IPS-15b (cell line): ENCODE measurements around the gene NPAS4.

Experiments
- H3K27me3 ChIP-seq: one replicate; pipeline ENCODE4 v1.6.1; 2013; ENCODE audit warnings: low read length; ENCODE audit not compliant: control insufficient read depth, insufficient read depth
- H3K36me3 ChIP-seq: one replicate; pipeline ENCODE4 v1.6.1; 2013; ENCODE audit warnings: low read length; ENCODE audit not compliant: control insufficient read depth, insufficient read depth
- H3K4me1 ChIP-seq: one replicate; pipeline ENCODE4 v1.6.1; 2013; ENCODE audit warnings: mild to moderate bottlenecking, low read length; ENCODE audit not compliant: control insufficient read depth, insufficient read depth
- H3K4me3 ChIP-seq: one replicate; pipeline ENCODE4 v1.5.1; 2013; ENCODE audit warnings: low read depth, low read length
- H3K9ac ChIP-seq: one replicate; pipeline ENCODE4 v1.6.1; 2013; ENCODE audit warnings: low read depth, mild to moderate bottlenecking, low read length
- H3K9me3 ChIP-seq: one replicate; pipeline ENCODE4 v1.6.1; 2013; ENCODE audit warnings: mild to moderate bottlenecking, low read length; ENCODE audit not compliant: control insufficient read depth, insufficient read depth

The NPAS4 gene

GRCh38 chr11:66472054-66472453, 51.2 kb downstream of the NPAS4 start:
- Histone ChIP-seq H3K9ac (no peak overlapping the region), H3K27me3 (no peaks in the 10 kb centered on the region), H3K36me3 (peaks cover 9% of the 10 kb centered on the region), H3K4me1 (peaks cover 2% of the 10 kb centered on the region), H3K4me3 (no peak overlapping the region), H3K9me3 (no peaks in the 10 kb centered on the region)

- Histone ChIP-seq H3K4me3 (no peak overlapping the region), H3K9me3 (no peaks in the 10 kb centered on the region), H3K36me3 (peaks cover 9% of the 10 kb centered on the region), H3K4me1 (no peaks in the 10 kb centered on the region), H3K27me3 (no peaks in the 10 kb centered on the region), H3K9ac (no peak overlapping the region)
Measured at GRCh38 chr11:66473167-66473566, 52.3 kb downstream of the NPAS4 start.

GRCh38 chr11:66473608-66474515, 53.0 kb downstream of the NPAS4 start:
- Histone ChIP-seq H3K27me3 (no peaks in the 10 kb centered on the region), H3K9ac (no peak overlapping the region), H3K4me3 (no peak overlapping the region), H3K4me1 (no peaks in the 10 kb centered on the region), H3K9me3 (no peaks in the 10 kb centered on the region), H3K36me3 (peaks cover 9% of the 10 kb centered on the region)

- Histone ChIP-seq H3K9me3 (no peaks in the 10 kb centered on the region), H3K36me3 (peaks cover 5% of the 10 kb centered on the region), H3K9ac (no peak overlapping the region), H3K4me1 (no peaks in the 10 kb centered on the region), H3K27me3 (no peaks in the 10 kb centered on the region), H3K4me3 (no peak overlapping the region)
Measured at GRCh38 chr11:66475349-66476172, 54.7 kb downstream of the NPAS4 start.
